ENCODE results near the gene WASL.
"Not testable (repeated sequence)": the region's sequence is repeated elsewhere in the genome, so short reads cannot be mapped to it uniquely, and the experiment has no call there.

Gene WASL

GRCh38 chr7:123782071-123782798 lies 33.4 kb upstream of the WASL start:
- ATAC-seq (replicated peaks), result no peak
- H3K9me3 Mint-ChIP-seq, result no peaks in the 10 kb centered on the region
- no peaks in the 10 kb centered on the region for H3K36me3 Mint-ChIP-seq (ENCODE audit: insufficient read depth)
- peaks cover 10 to 15% of the 10 kb centered on the region in 2 donors for H3K27me3 Mint-ChIP-seq
- DNase-seq, result no peak
- H3K4me1 Mint-ChIP-seq (ENCODE audit: low read depth in 2 of 2), result no peaks in the 10 kb centered on the region
- H3K27ac Mint-ChIP-seq, result no peak overlapping the region
- no peak overlapping the region for H3K4me3 Mint-ChIP-seq

GRCh38 chr7:123780472-123780871 lies 31.7 kb upstream of the WASL start:
- not testable (repeated sequence) for H3K4me1 Mint-ChIP-seq (ENCODE audit: low read depth in 2 of 2); H3K36me3 Mint-ChIP-seq (ENCODE audit: insufficient read depth); DNase-seq; H3K4me3 Mint-ChIP-seq; H3K9me3 Mint-ChIP-seq; H3K27ac Mint-ChIP-seq; ATAC-seq (replicated peaks)
- H3K27me3 Mint-ChIP-seq, result peaks cover 22 to 26% of the 10 kb centered on the region in 2 donors

- DNase-seq, result no peak
- Mint-ChIP-seq H3K4me3 (no peak overlapping the region), H3K4me1 (ENCODE audit: low read depth in 2 of 2) (peaks cover 2 to 10% of the 10 kb centered on the region in 2 donors), H3K27ac (no peak overlapping the region), H3K27me3 (peaks cover 21 to 23% of the 10 kb centered on the region in 2 donors), H3K36me3 (ENCODE audit: insufficient read depth) (no peaks in the 10 kb centered on the region), H3K9me3 (no peaks in the 10 kb centered on the region)
- ATAC-seq (replicated peaks), result no peak
Measured at GRCh38 chr7:123774496-123774895, 25.7 kb upstream of the WASL start.

- DNase-seq (no peak), ATAC-seq (replicated peaks) (no peak)
- no peak overlapping the region for H3K4me3 Mint-ChIP-seq
- H3K9me3 Mint-ChIP-seq, result no peaks in the 10 kb centered on the region
- H3K4me1 Mint-ChIP-seq (ENCODE audit: low read depth in 2 of 2), result peaks cover 2 to 10% of the 10 kb centered on the region in 2 donors
- no peak overlapping the region for H3K27ac Mint-ChIP-seq
- H3K36me3 Mint-ChIP-seq (ENCODE audit: insufficient read depth), result no peaks in the 10 kb centered on the region
- peaks cover 23 to 26% of the 10 kb centered on the region in 2 donors for H3K27me3 Mint-ChIP-seq
Measured at GRCh38 chr7:123773481-123773880, 24.7 kb upstream of the WASL start.

GRCh38 chr7:123772652-123773051 lies 23.8 kb upstream of the WASL start:
- DNase-seq (no peak), ATAC-seq (replicated peaks) (no peak)
- Mint-ChIP-seq H3K27ac (no peak overlapping the region), H3K9me3 (no peaks in the 10 kb centered on the region), H3K27me3 (peaks cover 17 to 26% of the 10 kb centered on the region in 2 donors), H3K4me3 (no peak overlapping the region), H3K4me1 (ENCODE audit: low read depth in 2 of 2) (peaks cover 2 to 10% of the 10 kb centered on the region in 2 donors), H3K36me3 (ENCODE audit: insufficient read depth) (no peaks in the 10 kb centered on the region)

- H3K4me1 Mint-ChIP-seq (ENCODE audit: low read depth in 2 of 2), result peaks cover 2 to 10% of the 10 kb centered on the region in 2 donors
- no peak overlapping the region for H3K27ac Mint-ChIP-seq
- peaks cover 17 to 25% of the 10 kb centered on the region in 2 donors for H3K27me3 Mint-ChIP-seq
- no peaks in the 10 kb centered on the region for H3K36me3 Mint-ChIP-seq (ENCODE audit: insufficient read depth)
- DNase-seq, result no peak
- H3K9me3 Mint-ChIP-seq, result no peaks in the 10 kb centered on the region
- H3K4me3 Mint-ChIP-seq, result no peak overlapping the region
- no peak for ATAC-seq (replicated peaks)
Measured at GRCh38 chr7:123771846-123772245, 23.0 kb upstream of the WASL start.

GRCh38 chr7:123771256-123771655 lies 22.5 kb upstream of the WASL start:
- Mint-ChIP-seq H3K36me3 (ENCODE audit: insufficient read depth) (no peaks in the 10 kb centered on the region), H3K27ac (no peak overlapping the region), H3K4me1 (ENCODE audit: low read depth in 2 of 2) (peaks cover 2 to 10% of the 10 kb centered on the region in 2 donors), H3K4me3 (no peak overlapping the region), H3K9me3 (no peaks in the 10 kb centered on the region), H3K27me3 (peaks cover 12 to 21% of the 10 kb centered on the region in 2 donors)
- no peak for ATAC-seq (replicated peaks)
- DNase-seq, result no peak

- DNase-seq (no peak), ATAC-seq (replicated peaks) (peak; percentile 87)
- Mint-ChIP-seq H3K36me3 (ENCODE audit: insufficient read depth) (no peaks in the 10 kb centered on the region), H3K4me1 (ENCODE audit: low read depth in 2 of 2) (peaks cover 2 to 10% of the 10 kb centered on the region in 2 donors), H3K27me3 (peaks cover 6 to 19% of the 10 kb centered on the region in 2 donors), H3K9me3 (no peaks in the 10 kb centered on the region), H3K4me3 (peak overlapping the region; percentile 49 to 87), H3K27ac (peak overlapping the region in 1 of 2 donors; percentile 79)
Measured at GRCh38 chr7:123770378-123770777, 21.6 kb upstream of the WASL start.

- no peaks in the 10 kb centered on the region for H3K9me3 Mint-ChIP-seq
- DNase-seq (no peak), ATAC-seq (replicated peaks) (no peak)
- H3K27me3 Mint-ChIP-seq, result peaks cover 0 to 13% of the 10 kb centered on the region in 2 donors
- no peak overlapping the region for H3K27ac Mint-ChIP-seq
- H3K36me3 Mint-ChIP-seq (ENCODE audit: insufficient read depth), result no peaks in the 10 kb centered on the region
- H3K4me3 Mint-ChIP-seq, result peak overlapping the region in 1 of 2 donors; percentile 87
- H3K4me1 Mint-ChIP-seq (ENCODE audit: low read depth in 2 of 2), result peaks cover 2 to 10% of the 10 kb centered on the region in 2 donors
Measured at GRCh38 chr7:123769371-123769770, 20.6 kb upstream of the WASL start.

GRCh38 chr7:123768493-123768892 lies 19.7 kb upstream of the WASL start:
- Mint-ChIP-seq H3K36me3 (ENCODE audit: insufficient read depth) (no peaks in the 10 kb centered on the region), H3K4me3 (no peak overlapping the region), H3K27ac (no peak overlapping the region), H3K9me3 (peaks cover 2 to 7% of the 10 kb centered on the region in 2 donors), H3K4me1 (ENCODE audit: low read depth in 2 of 2) (peaks cover 2 to 10% of the 10 kb centered on the region in 2 donors), H3K27me3 (peaks cover 8 to 10% of the 10 kb centered on the region in 2 donors)
- no peak for DNase-seq
- ATAC-seq (replicated peaks), result no peak

GRCh38 chr7:123763191-123763661 lies 14.4 kb upstream of the WASL start:
- ATAC-seq (replicated peaks) (no peak), DNase-seq (no peak)
- H3K27ac Mint-ChIP-seq, result no peak overlapping the region
- no peak overlapping the region for H3K4me3 Mint-ChIP-seq
- H3K4me1 Mint-ChIP-seq (ENCODE audit: low read depth in 2 of 2), result no peaks in the 10 kb centered on the region
- H3K36me3 Mint-ChIP-seq (ENCODE audit: insufficient read depth), result no peaks in the 10 kb centered on the region
- H3K27me3 Mint-ChIP-seq, result peaks cover 12 to 16% of the 10 kb centered on the region in 2 donors
- H3K9me3 Mint-ChIP-seq, result peaks cover 2 to 7% of the 10 kb centered on the region in 2 donors

- Mint-ChIP-seq H3K9me3 (peaks cover 2 to 7% of the 10 kb centered on the region in 2 donors), H3K27ac (no peak overlapping the region), H3K4me3 (no peak overlapping the region), H3K4me1 (ENCODE audit: low read depth in 2 of 2) (no peaks in the 10 kb centered on the region), H3K36me3 (ENCODE audit: insufficient read depth) (no peaks in the 10 kb centered on the region), H3K27me3 (peaks cover 12 to 16% of the 10 kb centered on the region in 2 donors)
- DNase-seq (no peak), ATAC-seq (replicated peaks) (no peak)
Measured at GRCh38 chr7:123761729-123762128, 12.9 kb upstream of the WASL start.

- no peak overlapping the region for H3K27ac Mint-ChIP-seq
- peaks cover 0 to 2% of the 10 kb centered on the region in 2 donors for H3K4me1 Mint-ChIP-seq (ENCODE audit: low read depth in 2 of 2)
- ATAC-seq (replicated peaks), result no peak
- peaks cover under 1 to 5% of the 10 kb centered on the region in 2 donors for H3K27me3 Mint-ChIP-seq
- DNase-seq, result no peak
- H3K9me3 Mint-ChIP-seq, result no peaks in the 10 kb centered on the region
- H3K4me3 Mint-ChIP-seq, result no peak overlapping the region
- H3K36me3 Mint-ChIP-seq (ENCODE audit: insufficient read depth), result no peaks in the 10 kb centered on the region
Measured at GRCh38 chr7:123757095-123757494, 8.3 kb upstream of the WASL start.

- Mint-ChIP-seq H3K27ac (no peak overlapping the region), H3K4me1 (ENCODE audit: low read depth in 2 of 2) (peaks cover 2 to 5% of the 10 kb centered on the region in 2 donors), H3K27me3 (no peaks in the 10 kb centered on the region), H3K9me3 (no peaks in the 10 kb centered on the region), H3K36me3 (ENCODE audit: insufficient read depth) (no peaks in the 10 kb centered on the region), H3K4me3 (no peak overlapping the region)
- no peak for ATAC-seq (replicated peaks)
- DNase-seq, result no peak
Measured at GRCh38 chr7:123755338-123755737, 6.5 kb upstream of the WASL start.
